Activated B cell treated with CpG ODN at 0.5 μM for 24 hours (primary cell): Measurements from ENCODE around the gene MRGPRF. TPM values are rescaled to one million over a fixed set of nuclear protein-coding genes. Genes with fewer than 3 reads are reported as not detected.

Source experiments
- ATAC-seq: fragments of 200-7000 bp; cut with Tn5 transposase; one replicate; pipeline ENCODE4 v1.10.0; 2021; ENCODE audit warnings: low read depth, mild to moderate bottlenecking, moderate library complexity
- CTCF ChIA-PET: fragments of 350-600 bp; sonication (Branson Sonifier 250); formaldehyde crosslinking; loops from one replicate; lab custom pipeline; 2021; ENCODE audit warnings: antibody characterized with exemption; lab: Charles Lee
- POLR2A ChIA-PET: fragments of 350-600 bp; sonication (Branson Sonifier 250); formaldehyde crosslinking; loops from one replicate; lab custom pipeline; 2021; ENCODE audit warnings: antibody characterized with exemption; lab: Charles Lee
- DNase-seq: peaks from one replicate; pipeline ENCODE4 v3.0.0; 2022
- H3K27ac Mint-ChIP-seq: one replicate; pipeline ENCODE4 v1.8.0; 2020; ENCODE audit warnings: mixed read lengths
- H3K27me3 Mint-ChIP-seq: one replicate; pipeline ENCODE4 v1.8.0; 2021; ENCODE audit warnings: mixed read lengths
- H3K36me3 Mint-ChIP-seq: one replicate; pipeline ENCODE4 v1.8.0; 2021; ENCODE audit warnings: low read depth, mixed read lengths
- H3K4me1 Mint-ChIP-seq: one replicate; pipeline ENCODE4 v1.8.0; 2021; ENCODE audit warnings: mixed read lengths
- H3K4me3 Mint-ChIP-seq: one replicate; pipeline ENCODE4 v1.8.0; 2020; ENCODE audit warnings: mild to moderate bottlenecking, mixed read lengths
- H3K9me3 Mint-ChIP-seq: one replicate; pipeline ENCODE4 v1.8.0; 2020; ENCODE audit warnings: mixed read lengths
- intact Hi-C: fragments of 100-400 bp; cut with micrococcal nuclease; formaldehyde crosslinking; loops from one replicate; pipeline ENCODE4 v1.15.1; 2024
- total RNA-seq: library from RNA; stranded (reverse); gene quantifications from 2 replicates; pipeline ENCODE4 v1.2.3, GENCODE V29; 2022
- TF ChIP-seq, protein P1 (sequence below): fragments of 200-600 bp; IDR thresholded peaks from one replicate; pipeline ENCODE4 v1.8.0; 2022; ENCODE audit warnings: antibody characterized with exemption, mild to moderate bottlenecking

Gene MRGPRF
- total RNA-seq, 1 donor from 2014 or later = not detected

DNA sequence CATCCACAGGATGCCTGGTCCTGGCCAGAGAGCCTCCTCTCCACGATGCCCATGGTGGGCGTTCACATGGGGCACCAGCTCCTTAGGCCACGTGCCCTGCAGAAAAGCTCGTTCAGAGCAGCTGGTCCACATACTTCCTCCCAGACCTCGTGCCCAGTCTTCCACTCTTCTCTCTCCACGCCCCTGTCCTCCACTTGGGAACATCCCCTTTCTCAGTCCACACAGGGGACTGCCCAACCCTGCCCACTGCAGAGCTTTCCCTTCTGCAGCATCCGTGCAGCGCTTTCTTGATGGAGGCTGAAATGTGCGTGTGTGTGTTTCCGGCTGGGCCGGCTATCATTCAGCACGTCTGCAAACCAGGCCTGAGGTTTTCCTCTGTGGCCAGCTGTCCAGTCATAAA, 46.9 kb upstream of the MRGPRF start:
- POLR2A ChIA-PET = interaction anchor here (1.6 kb wide), 1 partner anchor 13 kb away, joined by 3 read pairs; no protein-coding TSS in a partner anchor
- Mint-ChIP-seq H3K27me3 (no peaks in the 10 kb centered on the region), H3K4me3 (no peak overlapping the region), H3K27ac (no peak overlapping the region), H3K9me3 (no peaks in the 10 kb centered on the region), H3K4me1 (peaks cover 24% of the 10 kb centered on the region), H3K36me3 (peaks cover 27% of the 10 kb centered on the region)
- DNase-seq = no peak
- TF ChIP-seq, protein P1, sequence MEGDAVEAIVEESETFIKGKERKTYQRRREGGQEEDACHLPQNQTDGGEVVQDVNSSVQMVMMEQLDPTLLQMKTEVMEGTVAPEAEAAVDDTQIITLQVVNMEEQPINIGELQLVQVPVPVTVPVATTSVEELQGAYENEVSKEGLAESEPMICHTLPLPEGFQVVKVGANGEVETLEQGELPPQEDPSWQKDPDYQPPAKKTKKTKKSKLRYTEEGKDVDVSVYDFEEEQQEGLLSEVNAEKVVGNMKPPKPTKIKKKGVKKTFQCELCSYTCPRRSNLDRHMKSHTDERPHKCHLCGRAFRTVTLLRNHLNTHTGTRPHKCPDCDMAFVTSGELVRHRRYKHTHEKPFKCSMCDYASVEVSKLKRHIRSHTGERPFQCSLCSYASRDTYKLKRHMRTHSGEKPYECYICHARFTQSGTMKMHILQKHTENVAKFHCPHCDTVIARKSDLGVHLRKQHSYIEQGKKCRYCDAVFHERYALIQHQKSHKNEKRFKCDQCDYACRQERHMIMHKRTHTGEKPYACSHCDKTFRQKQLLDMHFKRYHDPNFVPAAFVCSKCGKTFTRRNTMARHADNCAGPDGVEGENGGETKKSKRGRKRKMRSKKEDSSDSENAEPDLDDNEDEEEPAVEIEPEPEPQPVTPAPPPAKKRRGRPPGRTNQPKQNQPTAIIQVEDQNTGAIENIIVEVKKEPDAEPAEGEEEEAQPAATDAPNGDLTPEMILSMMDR = no peak
- intact Hi-C loops = loop anchor here (5.0 to 10.0 kb wide), 2 partner anchors 248 to 595 kb away; partner anchors contain the start of gene PPP6R3
- no peak for ATAC-seq
- CTCF ChIA-PET = no interaction called here

DNA sequence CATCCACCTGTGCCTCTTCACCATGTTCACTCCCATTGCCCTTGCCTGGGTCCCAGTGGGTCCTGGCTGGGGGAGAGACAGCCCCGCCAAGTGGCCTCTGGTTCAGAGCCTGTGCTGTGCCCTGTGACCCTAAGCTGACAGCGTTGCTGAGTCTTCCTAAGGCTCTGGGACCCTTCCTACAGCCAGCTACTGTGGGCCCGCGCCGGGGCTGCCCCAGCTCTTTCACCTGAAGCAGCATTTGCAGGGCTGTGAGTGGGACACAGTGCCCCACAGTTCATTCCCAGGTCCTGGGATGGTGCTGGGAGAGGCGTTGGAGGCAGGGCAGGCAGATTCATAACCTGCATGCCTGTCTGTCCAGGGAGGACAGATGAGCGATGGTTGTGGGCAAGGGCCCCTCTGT, 46.4 kb upstream of the MRGPRF start:
- Mint-ChIP-seq H3K9me3 (no peaks in the 10 kb centered on the region), H3K4me3 (no peak overlapping the region), H3K4me1 (peaks cover 30% of the 10 kb centered on the region), H3K36me3 (peaks cover 27% of the 10 kb centered on the region), H3K27ac (no peak overlapping the region), H3K27me3 (no peaks in the 10 kb centered on the region)
- intact Hi-C loops = loop anchor here (5.0 to 10.0 kb wide), 2 partner anchors 247 to 595 kb away; partner anchors contain the start of gene PPP6R3
- ChIA-PET CTCF (no interaction called here), POLR2A (interaction anchor here (1.6 kb wide), 1 partner anchor 13 kb away, joined by 3 read pairs; no protein-coding TSS in a partner anchor)
- DNase-seq (no peak), ATAC-seq (no peak)
- TF ChIP-seq, protein P1 = no peak

DNA sequence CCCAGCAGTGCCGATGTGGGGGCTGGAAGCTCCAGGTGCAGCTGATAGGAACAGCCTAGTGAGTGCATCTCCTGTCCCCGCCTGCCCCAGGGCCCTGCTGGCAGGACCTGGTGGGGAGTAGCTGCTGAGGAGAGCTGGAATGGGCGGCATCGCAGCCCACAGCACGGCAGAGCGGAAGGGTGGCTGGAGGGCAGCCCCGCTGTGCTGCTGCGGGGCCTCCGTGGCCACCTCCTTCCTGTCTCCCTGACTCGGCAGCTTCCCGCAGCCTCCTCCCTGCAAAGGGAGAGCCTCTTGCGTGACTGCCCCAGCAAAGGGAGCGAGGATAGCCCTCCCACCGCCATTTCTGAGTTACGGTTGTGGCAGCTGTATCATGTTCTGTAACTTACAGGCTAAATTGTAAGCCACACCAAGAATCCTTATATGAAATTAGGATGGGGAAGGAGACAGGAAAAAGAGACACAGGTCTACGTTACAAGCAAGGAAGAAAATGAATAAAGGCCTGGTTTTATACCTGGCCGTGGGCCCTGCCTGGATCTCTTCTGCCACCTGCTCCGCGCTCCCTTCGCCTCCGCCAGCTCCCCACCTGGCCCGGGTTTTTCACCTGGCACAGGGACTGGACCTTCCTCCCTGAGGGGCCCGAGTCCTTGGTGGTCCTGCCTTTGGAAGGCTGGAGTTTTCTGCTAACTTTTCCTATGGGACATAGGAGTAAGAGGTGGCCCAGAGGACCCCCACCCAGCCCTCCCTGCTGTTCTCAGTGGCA, 45.6 kb upstream of the MRGPRF start:
- H3K36me3 Mint-ChIP-seq = peaks cover 31% of the 10 kb centered on the region
- ChIA-PET POLR2A (interaction anchor here (1.6 kb wide), 1 partner anchor 12 kb away, joined by 3 read pairs; no protein-coding TSS in a partner anchor), CTCF (no interaction called here)
- H3K27me3 Mint-ChIP-seq = no peaks in the 10 kb centered on the region
- ATAC-seq = no peak
- no peak overlapping the region for H3K4me3 Mint-ChIP-seq
- H3K9me3 Mint-ChIP-seq = no peaks in the 10 kb centered on the region
- intact Hi-C loops = loop anchor here (5.0 to 10.0 kb wide), 2 partner anchors 246 to 594 kb away; partner anchors contain the start of gene PPP6R3
- TF ChIP-seq, protein P1 = no peak
- DNase-seq = no peak
- no peak overlapping the region for H3K27ac Mint-ChIP-seq
- H3K4me1 Mint-ChIP-seq = peaks cover 31% of the 10 kb centered on the region

DNA sequence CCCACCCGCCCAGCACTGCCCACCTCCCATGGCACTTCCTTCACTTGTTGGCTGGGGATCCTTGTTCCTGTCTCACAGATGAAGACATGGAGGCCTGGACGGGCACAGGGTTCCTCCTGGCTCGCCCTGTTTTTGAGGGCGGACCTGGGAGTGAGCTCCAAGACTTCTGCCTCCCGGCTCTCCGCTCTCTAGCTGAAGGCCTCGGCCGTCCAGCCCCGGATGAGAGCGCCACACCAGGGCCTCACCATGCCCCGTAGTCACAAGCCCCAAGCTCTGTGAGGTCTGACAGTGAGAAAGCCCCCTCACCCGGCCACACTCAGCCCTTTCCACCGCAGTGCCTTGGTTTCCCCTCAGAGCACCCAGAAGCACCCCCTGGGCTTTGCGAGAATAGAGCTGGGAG, 44.8 kb upstream of the MRGPRF start:
- H3K27ac Mint-ChIP-seq = no peak overlapping the region
- H3K27me3 Mint-ChIP-seq = no peaks in the 10 kb centered on the region

More for the DNA sequence above, 44.8 kb upstream of the MRGPRF start:
- no peak for ATAC-seq
- Mint-ChIP-seq H3K36me3 (peaks cover 24% of the 10 kb centered on the region), H3K4me1 (peaks cover 38% of the 10 kb centered on the region), H3K9me3 (no peaks in the 10 kb centered on the region), H3K4me3 (no peak overlapping the region)
- ChIA-PET POLR2A (interaction anchor here (1.2 kb wide), 1 partner anchor 9 kb away, joined by 4 read pairs; the partner anchor contains the start of gene TPCN2), CTCF (no interaction called here)
- DNase-seq = no peak
- intact Hi-C loops = loop anchor here (5.0 to 10.0 kb wide), 2 partner anchors 246 to 593 kb away; partner anchors contain the start of gene PPP6R3
- TF ChIP-seq, protein P1 = no peak
